ENCODE results near the gene BBS9. TPM values are rescaled to one million over a fixed set of nuclear protein-coding genes. Genes with fewer than 3 reads are reported as not detected.

Gene BBS9
- total RNA-seq, 1 experiment from 2014 or later: 26.4 TPM

- no peak for DNase-seq
- no peaks in the 10 kb centered on the region for H3K36me3 Mint-ChIP-seq (ENCODE audit: insufficient read depth in 1 of 3, low read depth in 3 of 3)
- no peaks in the 10 kb centered on the region for H3K27me3 Mint-ChIP-seq (ENCODE audit: low read depth)
- Histone ChIP-seq H4K8ac (replicated peaks; ENCODE audit: insufficient read length, low read depth, low read length) (no peak overlapping the region), H3K9me3 (ENCODE audit: control insufficient read depth, low read depth, low read length) (no peaks in the 10 kb centered on the region), H3K23ac (ENCODE audit: insufficient read length, low read depth, low read length) (no peak overlapping the region), H3K27ac (ENCODE audit: insufficient read length, low read depth, low read length) (no peak overlapping the region), H2BK15ac (ENCODE audit: low read depth, low read length) (no peak overlapping the region), H4K91ac (ENCODE audit: insufficient read length, low read depth, low read length) (no peak overlapping the region), H3K27me3 (ENCODE audit: insufficient read depth, low read length) (no peaks in the 10 kb centered on the region), H3K4me1 (ENCODE audit: insufficient read depth, low read length) (no peaks in the 10 kb centered on the region; the same call in 1 of the 2 replicates), H3K14ac (ENCODE audit: insufficient read depth, low read length) (no peak overlapping the region), H2AFZ (ENCODE audit: low read length) (no peak overlapping the region), H2BK120ac (ENCODE audit: low read depth, low read length, poor library complexity, severe bottlenecking) (no peak overlapping the region), H2BK12ac (ENCODE audit: insufficient read length, low read depth, low read length) (no peak overlapping the region), H3K79me1 (ENCODE audit: insufficient read depth, low read depth, low read length, poor library complexity, severe bottlenecking) (peaks cover 2% of the 10 kb centered on the region), H3K18ac (ENCODE audit: insufficient read length, low read depth, low read length) (no peak overlapping the region), H3K79me2 (ENCODE audit: insufficient read depth, low read length) (no peaks in the 10 kb centered on the region), H3K4me2 (ENCODE audit: insufficient read depth, insufficient read length, low read length) (no peak overlapping the region), H3K4ac (ENCODE audit: low read depth, low read length) (no peak overlapping the region), H3K56ac (ENCODE audit: insufficient read length, low read depth, low read length) (no peak overlapping the region), H3T11ph (ENCODE audit: low read length) (no peak overlapping the region), H2AK5ac (ENCODE audit: insufficient read length, low read length) (no peak overlapping the region), H2BK5ac (ENCODE audit: insufficient read length, low read length) (no peak overlapping the region), H4K20me1 (ENCODE audit: control insufficient read depth, insufficient read depth, insufficient read length) (no peaks in the 10 kb centered on the region), H3K23me2 (ENCODE audit: insufficient read length, low read depth, low read length, poor library complexity, severe bottlenecking) (no peaks in the 10 kb centered on the region), H4K5ac (ENCODE audit: insufficient read length, low read depth, low read length) (no peak overlapping the region), H3K9ac (ENCODE audit: extremely low read depth, insufficient read length, low read length) (no peak overlapping the region), H2BK20ac (ENCODE audit: low read depth, low read length, poor library complexity, severe bottlenecking) (no peak overlapping the region)
- TF ChIP-seq, protein P1, sequence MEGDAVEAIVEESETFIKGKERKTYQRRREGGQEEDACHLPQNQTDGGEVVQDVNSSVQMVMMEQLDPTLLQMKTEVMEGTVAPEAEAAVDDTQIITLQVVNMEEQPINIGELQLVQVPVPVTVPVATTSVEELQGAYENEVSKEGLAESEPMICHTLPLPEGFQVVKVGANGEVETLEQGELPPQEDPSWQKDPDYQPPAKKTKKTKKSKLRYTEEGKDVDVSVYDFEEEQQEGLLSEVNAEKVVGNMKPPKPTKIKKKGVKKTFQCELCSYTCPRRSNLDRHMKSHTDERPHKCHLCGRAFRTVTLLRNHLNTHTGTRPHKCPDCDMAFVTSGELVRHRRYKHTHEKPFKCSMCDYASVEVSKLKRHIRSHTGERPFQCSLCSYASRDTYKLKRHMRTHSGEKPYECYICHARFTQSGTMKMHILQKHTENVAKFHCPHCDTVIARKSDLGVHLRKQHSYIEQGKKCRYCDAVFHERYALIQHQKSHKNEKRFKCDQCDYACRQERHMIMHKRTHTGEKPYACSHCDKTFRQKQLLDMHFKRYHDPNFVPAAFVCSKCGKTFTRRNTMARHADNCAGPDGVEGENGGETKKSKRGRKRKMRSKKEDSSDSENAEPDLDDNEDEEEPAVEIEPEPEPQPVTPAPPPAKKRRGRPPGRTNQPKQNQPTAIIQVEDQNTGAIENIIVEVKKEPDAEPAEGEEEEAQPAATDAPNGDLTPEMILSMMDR (conservative IDR thresholded peaks at IDR 0.05): no peak
- H3K27ac Mint-ChIP-seq: peak overlapping the region in 2 of 3 experiments; percentile 53 to 74; a peak in 3 of 7 replicates
- no peaks in the 10 kb centered on the region for H3K9me3 Mint-ChIP-seq
- no peak overlapping the region for H3K4me3 Mint-ChIP-seq
- peaks cover 12 to 13% of the 10 kb centered on the region in 2 experiments for H3K4me1 Mint-ChIP-seq
- WGBS (ENCODE audit: extremely low coverage, insufficient read length, low lambda C conversion rate): no CpG with 5 or more reads among the region's 9 CpGs
Measured at GRCh38 chr7:33500703-33501701, 371.6 kb downstream of the BBS9 start.
